Gastrocnemius medialis (tissue), 4 donors: ENCODE measurements around the gene C1QTNF6.

Source experiments
- POLR2A ChIP-seq, 2 donors: fragments of 450-650 bp; IDR thresholded peaks; one replicate each; pipeline ENCODE4 v1.6.1; 2017; ENCODE audit warnings: antibody characterized with exemption in 2 of 2, mild to moderate bottlenecking in 2 of 2, moderate library complexity in 2 of 2
- TF ChIP-seq, protein P1 (sequence below), 5 experiments: fragments of 450-650 bp in 3 of 5; fragments of 200-600 bp in 2 of 5; sonication (generic) in 2 of 5; IDR thresholded peaks in 4 of 5; conservative IDR thresholded peaks in 1 of 5; 1 replicate in 4 of 5; 2 replicates in 1 of 5; pipeline ENCODE4 v1.5.1; 2016 to 2019; ENCODE audit warnings: antibody characterized with exemption in 5 of 5, mild to moderate bottlenecking in 3 of 5, moderate library complexity in 3 of 5

DNA sequence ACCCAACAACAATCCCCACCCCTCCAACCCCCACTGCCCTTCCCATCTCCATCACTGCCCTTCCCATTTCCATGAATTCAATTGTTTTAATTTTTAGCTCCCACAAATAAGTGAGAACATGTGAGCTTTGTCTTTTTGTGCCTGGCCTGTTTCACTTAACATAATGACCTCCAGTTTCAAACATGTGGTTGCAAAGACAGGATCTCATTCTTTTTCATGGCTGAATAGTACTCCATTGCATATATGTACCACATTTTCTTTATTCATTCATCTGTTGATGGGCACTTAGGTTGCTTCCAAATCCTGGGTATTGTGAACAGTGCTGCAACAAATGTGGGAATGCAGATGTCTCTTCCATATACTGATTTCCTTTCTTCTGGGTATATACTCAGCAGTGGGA lies 37.3 kb downstream of the C1QTNF6 start:
- TF ChIP-seq POLR2A (IDR thresholded peaks at IDR 0.05) = no peak
- TF ChIP-seq, protein P1, sequence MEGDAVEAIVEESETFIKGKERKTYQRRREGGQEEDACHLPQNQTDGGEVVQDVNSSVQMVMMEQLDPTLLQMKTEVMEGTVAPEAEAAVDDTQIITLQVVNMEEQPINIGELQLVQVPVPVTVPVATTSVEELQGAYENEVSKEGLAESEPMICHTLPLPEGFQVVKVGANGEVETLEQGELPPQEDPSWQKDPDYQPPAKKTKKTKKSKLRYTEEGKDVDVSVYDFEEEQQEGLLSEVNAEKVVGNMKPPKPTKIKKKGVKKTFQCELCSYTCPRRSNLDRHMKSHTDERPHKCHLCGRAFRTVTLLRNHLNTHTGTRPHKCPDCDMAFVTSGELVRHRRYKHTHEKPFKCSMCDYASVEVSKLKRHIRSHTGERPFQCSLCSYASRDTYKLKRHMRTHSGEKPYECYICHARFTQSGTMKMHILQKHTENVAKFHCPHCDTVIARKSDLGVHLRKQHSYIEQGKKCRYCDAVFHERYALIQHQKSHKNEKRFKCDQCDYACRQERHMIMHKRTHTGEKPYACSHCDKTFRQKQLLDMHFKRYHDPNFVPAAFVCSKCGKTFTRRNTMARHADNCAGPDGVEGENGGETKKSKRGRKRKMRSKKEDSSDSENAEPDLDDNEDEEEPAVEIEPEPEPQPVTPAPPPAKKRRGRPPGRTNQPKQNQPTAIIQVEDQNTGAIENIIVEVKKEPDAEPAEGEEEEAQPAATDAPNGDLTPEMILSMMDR (IDR thresholded peaks at IDR 0.05 in 4 of 5, conservative IDR thresholded peaks at IDR 0.05 in 1 of 5) = no peak
